HEK293 (cell line): Measurements from ENCODE around the gene TLE1.
A peak's percentile ranks its signal among the peaks of the same experiment; 100 is the strongest.

Experiments
- BCL11B ChIP-seq: fragments of 450-650 bp; formaldehyde crosslinking; IDR thresholded peaks from 2 replicates; pipeline ENCODE4 v1.5.1; 2016; ENCODE audit warnings: low read depth, missing biosample characterization, missing genetic modification characterization
- CTCF ChIP-seq: fragments of 450-650 bp; formaldehyde crosslinking; IDR thresholded peaks from 2 replicates; pipeline ENCODE4 v1.5.1; 2016; ENCODE audit warnings: missing biosample characterization, missing genetic modification characterization
- GLI4 ChIP-seq: fragments of 450-650 bp; formaldehyde crosslinking; IDR thresholded peaks from 2 replicates; pipeline ENCODE4 v1.5.1; 2016; ENCODE audit warnings: missing biosample characterization, missing genetic modification characterization
- OSR2 ChIP-seq: fragments of 450-650 bp; formaldehyde crosslinking; IDR thresholded peaks from 2 replicates; pipeline ENCODE4 v1.5.1; 2016; ENCODE audit warnings: missing biosample characterization, missing genetic modification characterization
- PRDM10 ChIP-seq: fragments of 450-650 bp; formaldehyde crosslinking; IDR thresholded peaks from 2 replicates; pipeline ENCODE4 v1.5.1; 2016; ENCODE audit warnings: missing biosample characterization, missing genetic modification characterization
- ZBTB20 ChIP-seq: fragments of 450-650 bp; formaldehyde crosslinking; IDR thresholded peaks from 2 replicates; pipeline ENCODE4 v1.5.1; 2016; ENCODE audit warnings: missing biosample characterization, missing genetic modification characterization
- ZBTB26 ChIP-seq: fragments of 450-650 bp; formaldehyde crosslinking; optimal IDR thresholded peaks from 2 replicates; pipeline ENCODE3; 2016; ENCODE audit warnings: missing biosample characterization, mild to moderate bottlenecking, missing genetic modification characterization
- ZBTB44 ChIP-seq: fragments of 450-650 bp; IDR thresholded peaks from 2 replicates; pipeline ENCODE4 v1.5.1; 2018; ENCODE audit warnings: missing biosample characterization, mild to moderate bottlenecking, missing genetic modification characterization
- ZBTB6 ChIP-seq: fragments of 450-650 bp; formaldehyde crosslinking; IDR thresholded peaks from 2 replicates; pipeline ENCODE4 v1.5.1; 2017; ENCODE audit warnings: missing biosample characterization, missing genetic modification characterization
- ZFP3 ChIP-seq: fragments of 450-650 bp; formaldehyde crosslinking; IDR thresholded peaks from 2 replicates; pipeline ENCODE4 v1.5.1; 2016; ENCODE audit warnings: low read depth, missing biosample characterization, missing genetic modification characterization
- ZFP37 ChIP-seq: fragments of 450-650 bp; formaldehyde crosslinking; IDR thresholded peaks from 2 replicates; pipeline ENCODE4 v1.5.1; 2016; ENCODE audit warnings: missing biosample characterization, missing genetic modification characterization
- ZNF133 ChIP-seq: fragments of 450-650 bp; formaldehyde crosslinking; IDR thresholded peaks from 2 replicates; pipeline ENCODE4 v1.5.1; 2016; ENCODE audit warnings: missing biosample characterization, missing genetic modification characterization
- ZNF169 ChIP-seq: fragments of 450-650 bp; formaldehyde crosslinking; IDR thresholded peaks from 2 replicates; pipeline ENCODE4 v1.5.1; 2016; ENCODE audit warnings: missing biosample characterization, missing genetic modification characterization
- ZNF174 ChIP-seq: fragments of 450-650 bp; formaldehyde crosslinking; IDR thresholded peaks from 2 replicates; pipeline ENCODE4 v1.5.0; 2017; ENCODE audit warnings: missing biosample characterization, mild to moderate bottlenecking, missing genetic modification characterization
- ZNF2 ChIP-seq: fragments of 450-650 bp; formaldehyde crosslinking; IDR thresholded peaks from 2 replicates; pipeline ENCODE4 v1.5.1; 2016; ENCODE audit warnings: missing biosample characterization, missing genetic modification characterization
- ZNF274 ChIP-seq, 2 experiments: fragments of 200-500 bp in 1 of 2; fragments of 450-650 bp in 1 of 2; sonication (Bioruptor generic) in 1 of 2; formaldehyde crosslinking in 1 of 2; IDR thresholded peaks; 2 replicates each; pipeline versions ENCODE4 v1.5.1 to v1.6.1; 2014 to 2016; ENCODE audit warnings: borderline replicate concordance in 1 of 2, inconsistent platforms in 1 of 2, low read length in 1 of 2, missing biosample characterization in 1 of 2, missing genetic modification characterization in 1 of 2
- ZNF311 ChIP-seq: fragments of 450-650 bp; formaldehyde crosslinking; IDR thresholded peaks from 2 replicates; pipeline ENCODE4 v1.5.1; 2017; ENCODE audit warnings: missing biosample characterization, missing genetic modification characterization, borderline replicate concordance
- ZNF362 ChIP-seq: fragments of 450-650 bp; formaldehyde crosslinking; IDR thresholded peaks from 2 replicates; pipeline ENCODE4 v1.5.1; 2016; ENCODE audit warnings: missing biosample characterization, missing genetic modification characterization
- ZNF366 ChIP-seq: fragments of 450-650 bp; formaldehyde crosslinking; conservative IDR thresholded peaks from 2 replicates; pipeline ENCODE4 v1.5.1; 2016; ENCODE audit warnings: missing biosample characterization, missing genetic modification characterization
- ZNF394 ChIP-seq: fragments of 450-650 bp; formaldehyde crosslinking; IDR thresholded peaks from 2 replicates; pipeline ENCODE4 v1.5.1; 2016; ENCODE audit warnings: missing biosample characterization, missing genetic modification characterization, mild to moderate bottlenecking, moderate library complexity, borderline replicate concordance
- ZNF449 ChIP-seq: fragments of 450-650 bp; formaldehyde crosslinking; IDR thresholded peaks from 2 replicates; pipeline ENCODE4 v1.5.1; 2017; ENCODE audit warnings: missing biosample characterization, mild to moderate bottlenecking, missing genetic modification characterization, moderate library complexity
- ZNF521 ChIP-seq: fragments of 450-650 bp; formaldehyde crosslinking; IDR thresholded peaks from 2 replicates; pipeline ENCODE4 v1.5.1; 2017; ENCODE audit warnings: missing biosample characterization, mild to moderate bottlenecking, missing genetic modification characterization
- ZNF654 ChIP-seq: fragments of 450-650 bp; formaldehyde crosslinking; IDR thresholded peaks from 2 replicates; pipeline ENCODE4 v1.5.1; 2016; ENCODE audit warnings: low read depth, missing biosample characterization, missing genetic modification characterization
- ZSCAN23 ChIP-seq: fragments of 450-650 bp; formaldehyde crosslinking; IDR thresholded peaks from 2 replicates; pipeline ENCODE4 v1.5.1; 2016; ENCODE audit warnings: missing biosample characterization, missing genetic modification characterization
- ZSCAN4 ChIP-seq: fragments of 450-650 bp; formaldehyde crosslinking; IDR thresholded peaks from 2 replicates; pipeline ENCODE4 v1.5.1; 2017; ENCODE audit warnings: missing biosample characterization, missing genetic modification characterization

Gene TLE1

GRCh38 chr9:81724242-81724889 lies 35.0 kb upstream of the TLE1 start (continued):
- TF ChIP-seq PRDM10: no peak
- TF ChIP-seq ZNF521: no peak
- TF ChIP-seq ZBTB44 (tag by site-specific recombination): 0 out of 2 replicates have a peak, but pooled peaks have one; percentile 38
- TF ChIP-seq ZBTB20 (tag by site-specific recombination): no peak
- TF ChIP-seq ZNF169 (tag by site-specific recombination): no peak
- no peak for TF ChIP-seq BCL11B (tag by site-specific recombination)
- TF ChIP-seq ZFP3: no peak
- no peak for TF ChIP-seq ZSCAN23
- no peak for TF ChIP-seq ZBTB6 (tag by site-specific recombination)
- no peak for TF ChIP-seq ZNF311 (tag by site-specific recombination)
- no peak for TF ChIP-seq CTCF (tag by site-specific recombination)
- peak; percentile 77 for TF ChIP-seq OSR2 (tag by site-specific recombination)
- peak; percentile 74 for TF ChIP-seq ZNF366
- TF ChIP-seq ZFP37 (tag by site-specific recombination): no peak
- no peak for TF ChIP-seq ZNF2 (tag by site-specific recombination)
- TF ChIP-seq ZSCAN4 (tag by site-specific recombination): no peak
- TF ChIP-seq ZNF274 (IDR thresholded peaks at IDR 0.05; ENCODE audit: low read length): no peak
- no peak for TF ChIP-seq ZNF274 (tag by site-specific recombination; IDR thresholded peaks at IDR 0.05; ENCODE audit: borderline replicate concordance)
- no peak for TF ChIP-seq ZNF654
- TF ChIP-seq ZBTB26 (tag by site-specific recombination): no peak
- TF ChIP-seq ZNF362 (tag by site-specific recombination): no peak
- no peak for TF ChIP-seq ZNF133
- peak; percentile 36; the same call in 1 of the 2 replicates for TF ChIP-seq ZNF394
- no peak for TF ChIP-seq ZNF449 (tag by site-specific recombination)
- TF ChIP-seq GLI4 (tag by site-specific recombination): no peak
- no peak for TF ChIP-seq ZNF174 (tag by site-specific recombination)
